Hematopoietic multipotent progenitor cell treated with erythropoietin and hydrocortisone succinate and interleukin-3 and kit ligand, for 15 days (in vitro differentiated cells): ENCODE data around the gene IL9.
"Not testable (repeated sequence)": the region's sequence is repeated elsewhere in the genome, so short reads cannot be mapped to it uniquely, and the experiment has no call there.

ENCODE experiments used
- DNase-seq: peaks from one replicate; pipeline ENCODE4 v3.0.0-alpha.2; 2015; ENCODE audit warnings: low spot score

IL9 gene

DNA sequence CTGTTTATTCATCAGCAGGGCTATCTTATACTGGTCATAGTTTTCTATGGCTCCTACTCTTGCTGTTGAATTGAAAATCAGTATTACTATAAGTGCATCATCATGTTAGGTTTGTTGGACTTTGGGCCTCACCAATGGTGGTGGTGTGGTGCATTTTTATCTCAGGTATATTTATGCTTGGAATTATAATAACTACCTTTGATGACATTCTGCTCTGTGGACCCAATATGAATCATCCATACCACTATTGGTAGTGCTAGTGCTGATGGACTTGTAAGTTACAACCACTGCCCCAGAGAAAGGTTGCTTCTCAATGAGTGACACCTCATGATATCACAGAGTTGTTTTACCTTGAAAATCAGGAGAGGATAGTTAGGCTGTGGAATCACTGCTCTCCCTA is 28.0 kb downstream of the IL9 start:
- no peak for DNase-seq

DNA sequence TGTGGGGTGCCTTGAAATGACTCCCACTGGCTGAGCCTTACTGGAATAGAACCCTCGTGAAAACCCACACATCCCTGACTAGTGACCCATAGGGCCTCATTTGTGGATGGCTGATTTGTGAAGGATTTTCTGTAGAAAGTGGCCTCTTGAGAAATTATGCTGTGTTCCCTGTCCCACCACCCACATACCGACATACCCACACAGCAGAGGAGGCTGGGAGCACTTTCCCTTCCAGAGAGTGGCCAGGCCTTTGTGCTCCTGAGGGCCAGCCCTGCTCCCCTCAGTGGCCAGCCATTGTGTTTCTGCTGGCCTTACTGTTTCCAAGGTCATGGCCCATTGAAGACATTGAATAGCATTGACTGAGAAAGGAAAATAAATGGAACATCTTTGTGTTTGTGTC is 29.6 kb downstream of the IL9 start:
- DNase-seq: no peak

DNA sequence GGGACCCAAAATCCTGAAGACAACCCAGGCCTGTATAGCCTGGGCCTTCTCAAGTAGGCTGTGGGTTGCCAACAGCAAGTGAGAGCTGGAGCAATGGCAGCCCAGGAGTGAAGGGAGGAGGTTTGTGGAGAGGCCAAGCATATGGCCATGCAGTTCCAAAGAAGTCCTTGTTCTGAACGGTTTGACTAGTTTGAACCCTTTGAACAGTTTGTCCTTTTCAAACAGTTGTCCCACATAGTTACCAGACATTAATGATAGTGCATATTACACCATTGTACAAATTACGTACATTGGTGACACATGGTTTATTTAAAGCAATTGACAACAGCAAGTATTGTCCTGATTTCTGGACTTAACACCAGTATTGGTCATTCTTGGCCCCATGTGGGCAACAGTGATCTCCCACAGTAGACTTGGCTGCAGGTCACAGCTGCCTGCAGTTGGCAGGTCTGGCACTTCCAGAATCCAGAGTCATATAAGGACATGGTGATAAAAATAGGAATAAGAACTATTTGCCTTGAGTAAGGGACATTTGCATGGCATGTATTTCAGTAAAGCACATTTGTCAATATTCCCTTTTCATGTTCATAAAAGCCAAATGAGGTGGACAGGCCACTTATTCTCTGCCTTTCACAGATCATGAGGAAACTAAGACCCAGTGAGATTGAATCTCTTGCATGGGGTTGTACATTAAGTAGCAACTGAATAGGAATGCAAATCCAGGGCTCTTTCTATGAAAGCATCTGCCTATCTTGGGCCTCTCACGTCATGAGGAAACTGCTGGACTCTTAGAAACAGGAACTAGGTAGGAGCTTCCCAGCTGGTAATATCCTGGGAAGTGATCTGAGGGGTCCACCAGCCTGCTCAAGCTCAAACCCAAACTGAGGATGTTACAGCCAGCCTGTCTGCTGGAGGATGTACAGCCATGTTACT is 30.9 kb downstream of the IL9 start:
- DNase-seq: no peak

DNA sequence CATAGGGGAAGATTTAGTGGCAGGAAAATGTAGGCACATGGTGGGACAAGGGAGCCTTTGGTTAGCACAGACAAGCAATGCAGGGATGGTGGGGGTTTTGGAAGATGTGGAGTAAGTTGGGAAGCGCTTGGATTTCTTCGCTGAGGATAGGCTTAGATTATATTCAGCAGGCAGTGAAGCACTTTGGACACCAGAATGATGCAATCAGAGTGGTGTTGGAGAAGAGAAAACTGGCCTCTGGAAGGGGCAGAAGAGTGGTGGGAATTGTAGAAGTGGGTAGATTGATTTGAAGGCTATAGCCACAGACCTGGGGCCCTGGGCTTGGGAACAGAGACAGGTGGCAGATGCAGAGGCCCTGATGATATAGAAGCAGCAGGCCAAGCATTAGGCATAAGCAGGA is 32.9 kb downstream of the IL9 start:
- no peak for DNase-seq

DNA sequence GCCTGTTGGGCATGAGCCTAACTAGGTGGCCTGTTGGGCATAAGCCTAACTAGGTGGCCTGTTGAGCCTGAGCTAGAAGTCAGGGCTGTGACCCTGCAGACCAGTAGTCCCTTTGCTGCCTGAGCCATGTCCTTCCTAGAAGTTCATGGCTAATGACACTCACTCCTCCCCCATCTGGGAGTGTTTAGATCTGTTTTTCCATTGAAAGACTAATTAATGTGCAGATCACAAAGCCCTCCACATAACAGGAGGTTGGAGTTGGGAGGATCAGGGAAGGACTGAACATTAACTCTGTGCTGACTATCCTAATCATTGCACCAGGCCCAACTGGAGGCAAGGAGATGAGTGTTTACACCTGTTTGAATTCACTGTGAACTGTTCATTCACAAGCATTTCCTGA is 33.6 kb downstream of the IL9 start:
- no peak for DNase-seq

DNA sequence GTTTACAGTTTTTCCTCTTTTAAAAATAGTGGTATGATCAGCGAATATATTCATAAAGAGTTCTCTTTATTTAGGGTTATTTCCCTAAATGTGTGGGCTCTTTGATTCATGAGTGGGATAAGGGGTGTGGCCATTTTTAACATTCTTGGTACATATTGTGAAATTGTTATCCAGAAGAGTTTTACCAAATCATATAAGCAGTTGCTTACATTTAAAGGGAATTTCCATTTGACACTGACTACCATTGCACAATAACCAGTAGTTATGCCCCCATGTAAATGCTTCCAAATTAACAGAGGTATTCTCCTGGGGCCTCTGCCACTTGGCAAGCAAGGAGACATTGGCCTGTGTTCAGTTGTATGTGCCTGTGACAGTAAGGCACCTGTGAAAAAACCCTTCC is 34.0 kb downstream of the IL9 start:
- no peak for DNase-seq

DNA sequence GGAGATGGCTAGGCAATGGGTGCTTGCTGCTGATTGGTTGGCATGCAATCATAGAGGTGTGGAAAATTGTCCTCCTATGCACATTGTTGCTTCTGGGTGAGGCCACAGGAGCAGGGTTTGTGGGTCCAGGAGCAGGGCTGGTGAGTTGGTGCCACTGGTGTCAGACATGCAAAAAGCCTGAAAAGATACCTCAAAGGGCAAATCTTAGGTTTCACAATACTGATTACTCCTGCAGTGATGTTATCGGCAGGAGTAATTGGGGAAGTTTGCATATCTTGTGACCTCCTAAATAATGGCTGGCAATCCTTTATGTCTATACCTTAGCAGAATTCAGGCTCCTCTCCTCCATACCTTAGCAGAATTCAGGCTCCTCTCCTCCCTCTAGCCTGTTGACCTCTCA is 36.0 kb downstream of the IL9 start:
- no peak for DNase-seq

DNA sequence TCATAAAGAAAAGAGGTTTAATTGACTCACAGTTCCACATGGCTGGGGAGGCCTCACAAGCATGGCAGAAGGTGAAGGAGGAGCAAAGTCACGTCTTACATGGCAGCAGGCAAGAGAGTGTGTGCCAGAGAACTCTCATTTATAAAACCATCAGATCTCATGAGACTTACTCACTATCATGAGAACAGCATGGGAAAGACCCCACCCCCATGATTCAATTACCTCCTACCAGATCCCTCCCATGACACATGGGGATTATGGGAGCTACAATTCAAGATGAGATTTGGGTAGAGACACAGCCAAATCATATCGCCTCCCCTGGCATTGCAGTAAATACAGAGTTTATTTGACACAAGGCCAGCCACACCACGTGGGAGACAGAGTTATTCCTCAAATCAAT is 36.5 kb downstream of the IL9 start:
- not testable (repeated sequence) for DNase-seq

DNA sequence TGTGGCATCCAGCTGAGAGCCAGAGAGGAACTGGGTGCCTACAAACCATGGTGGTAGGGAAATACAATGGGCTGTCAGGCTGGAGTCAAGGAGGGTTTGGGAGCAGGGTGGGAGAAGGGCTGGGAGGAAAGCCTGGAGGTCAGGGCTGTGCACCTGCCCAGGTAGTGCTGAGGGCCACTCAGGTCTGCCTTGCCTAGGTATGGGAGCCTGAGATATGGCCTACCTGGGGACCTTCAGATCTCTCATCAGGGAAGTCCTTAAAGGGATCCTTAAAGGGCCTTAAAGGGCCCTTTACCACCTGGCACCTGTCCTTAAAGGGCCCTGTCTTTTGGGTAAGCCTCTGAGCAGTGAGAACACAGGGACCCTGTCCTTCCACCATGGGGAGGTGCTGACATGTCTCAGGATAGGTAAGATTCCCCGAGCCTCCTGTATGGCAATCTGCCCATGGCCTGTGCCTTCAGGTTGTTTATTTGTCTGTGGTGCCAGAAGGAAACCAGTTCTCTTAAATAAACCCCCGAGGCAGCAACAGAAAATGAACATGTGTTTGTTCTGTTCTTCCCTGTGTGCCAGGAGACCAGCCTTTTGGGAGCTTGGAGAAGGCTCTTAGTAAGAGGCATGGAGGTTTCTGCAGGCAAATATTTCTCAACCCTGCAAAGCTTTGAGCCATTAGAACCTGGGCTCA is 37.9 kb downstream of the IL9 start:
- DNase-seq: no peak

DNA sequence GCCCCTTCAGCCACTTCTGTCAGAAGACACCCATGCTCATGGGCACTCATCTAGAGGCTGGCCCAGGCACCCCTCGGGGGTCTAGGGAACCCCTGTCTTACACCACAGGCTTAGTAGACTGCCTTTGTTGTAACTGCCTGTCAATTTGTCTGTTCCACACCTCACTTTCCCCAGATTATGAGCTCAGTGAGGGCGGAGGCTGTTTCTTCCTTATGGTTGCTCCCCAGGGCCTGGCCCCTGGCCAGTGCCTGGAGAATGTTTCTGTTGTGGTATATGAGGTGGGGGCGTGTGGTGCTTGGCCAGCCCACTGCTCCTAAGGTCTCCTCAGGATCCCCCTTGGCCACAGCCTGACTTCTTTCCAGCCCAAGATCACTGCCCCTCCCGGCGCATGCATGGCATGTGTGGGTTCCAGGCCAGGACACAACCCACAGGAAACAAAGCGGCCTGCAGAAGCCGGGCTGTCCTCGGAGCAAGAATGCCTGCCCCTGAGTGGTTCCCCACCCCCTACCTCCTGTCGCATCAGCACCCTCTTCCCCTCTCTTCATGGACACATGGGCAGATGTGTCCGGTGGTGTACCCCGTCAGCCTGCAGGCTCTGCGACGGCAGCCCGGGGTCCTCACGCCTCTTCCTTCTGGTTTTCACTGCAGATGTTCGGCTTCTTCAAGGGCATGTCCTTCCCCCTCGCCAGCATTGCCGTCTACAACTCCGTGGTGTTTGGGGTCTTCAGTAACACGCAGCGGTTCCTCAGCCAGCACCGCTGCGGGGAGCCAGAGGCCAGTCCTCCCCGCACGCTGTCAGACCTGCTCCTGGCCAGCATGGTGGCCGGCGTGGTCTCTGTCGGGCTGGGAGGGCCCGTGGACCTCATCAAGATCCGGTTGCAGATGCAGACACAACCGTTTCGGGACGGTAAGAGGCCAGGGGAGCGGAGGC is 43.5 kb downstream of the IL9 start:
- no peak for DNase-seq

DNA sequence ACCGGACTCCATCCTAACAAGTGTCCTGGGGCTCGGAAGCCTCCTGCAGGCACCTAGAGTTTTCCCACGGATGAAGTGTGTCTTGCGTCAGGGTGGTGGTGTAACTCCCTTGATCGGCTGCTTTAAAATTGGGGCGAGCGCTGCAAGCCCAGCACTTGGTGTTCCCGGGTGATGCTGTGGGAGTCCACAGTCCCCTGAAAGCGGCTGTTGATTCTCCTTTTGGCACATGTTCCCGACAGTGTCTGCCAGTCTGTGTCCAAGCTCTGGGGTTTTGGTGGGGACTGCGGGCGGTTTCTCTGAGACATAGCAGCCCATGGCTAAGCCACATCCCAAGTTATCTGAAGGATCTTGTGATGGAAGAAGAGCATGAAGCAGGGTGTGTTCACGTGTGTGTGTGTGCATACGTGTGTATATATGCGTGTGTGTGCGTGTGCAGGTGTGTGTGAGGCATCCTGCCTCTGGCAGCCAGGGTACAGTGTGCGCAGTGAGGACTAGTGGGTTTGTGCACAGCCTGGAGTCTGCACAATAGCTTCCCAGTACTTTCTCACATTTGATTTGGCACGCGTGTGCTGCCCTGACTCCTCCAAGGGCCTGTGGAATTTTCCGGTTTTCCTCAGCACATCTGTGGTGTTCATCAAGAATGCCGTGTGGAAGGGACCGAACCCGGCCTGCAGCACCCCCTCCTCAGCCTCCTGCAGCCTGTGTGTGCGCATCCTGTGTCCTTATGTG is 44.3 kb downstream of the IL9 start:
- no peak for DNase-seq

DNA sequence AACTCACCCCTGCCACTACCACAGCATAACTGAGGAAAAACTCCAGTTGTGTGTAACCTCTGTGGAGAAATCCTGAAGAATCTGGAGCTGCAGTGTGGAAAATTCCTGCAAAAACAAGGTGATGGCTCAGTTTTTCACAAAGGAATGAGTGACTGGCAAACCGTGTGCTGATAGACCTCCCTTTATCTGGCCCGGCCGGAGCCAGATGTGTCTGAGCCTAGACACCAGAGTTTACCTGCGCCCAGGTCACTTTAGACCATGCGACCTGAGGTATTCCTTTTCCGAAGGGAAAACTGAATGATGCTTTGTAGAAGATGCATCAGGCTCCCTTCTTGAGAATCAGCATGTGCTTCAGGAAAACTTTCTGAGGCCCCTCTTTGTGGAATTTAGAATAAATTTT is 45.0 kb downstream of the IL9 start:
- no peak for DNase-seq

DNA sequence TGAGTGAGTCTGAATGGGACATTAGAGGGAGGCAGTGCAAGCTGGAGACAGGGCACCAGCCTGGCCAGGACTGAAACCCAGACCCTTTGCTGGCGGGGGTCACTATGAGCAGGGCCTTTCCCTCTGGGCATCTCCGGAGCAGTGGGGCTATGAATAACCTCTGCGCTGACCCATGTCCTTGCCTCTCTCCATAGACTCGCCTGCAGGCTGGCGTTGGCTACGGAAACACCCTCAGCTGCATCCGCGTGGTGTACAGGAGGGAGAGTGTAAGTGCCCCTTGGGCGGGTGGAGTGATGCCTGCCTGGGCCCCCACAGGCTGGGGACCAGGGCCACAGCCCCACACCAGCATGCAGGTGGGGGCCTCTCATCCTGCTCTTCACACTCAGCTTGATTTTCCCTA is 45.4 kb downstream of the IL9 start:
- DNase-seq: no peak

DNA sequence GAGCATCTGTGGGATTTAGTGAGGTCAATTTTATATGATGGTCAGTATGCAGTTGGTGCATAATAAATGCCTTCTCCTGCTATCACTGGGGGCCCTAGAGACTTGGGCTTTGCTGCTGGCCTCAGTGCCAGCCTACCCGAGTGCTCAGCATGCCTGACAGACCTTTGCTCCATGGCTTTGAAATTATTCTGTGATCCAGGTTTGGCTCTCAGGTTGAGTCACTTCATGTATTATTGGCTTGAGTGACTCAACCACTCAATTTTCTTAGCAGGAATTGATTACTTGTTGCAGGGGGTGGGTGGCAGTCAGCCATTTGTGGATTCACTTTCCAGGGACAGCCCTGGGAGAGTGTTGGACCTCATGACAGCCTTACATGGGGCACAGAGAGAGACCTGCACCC is 47.7 kb downstream of the IL9 start:
- DNase-seq: no peak

DNA sequence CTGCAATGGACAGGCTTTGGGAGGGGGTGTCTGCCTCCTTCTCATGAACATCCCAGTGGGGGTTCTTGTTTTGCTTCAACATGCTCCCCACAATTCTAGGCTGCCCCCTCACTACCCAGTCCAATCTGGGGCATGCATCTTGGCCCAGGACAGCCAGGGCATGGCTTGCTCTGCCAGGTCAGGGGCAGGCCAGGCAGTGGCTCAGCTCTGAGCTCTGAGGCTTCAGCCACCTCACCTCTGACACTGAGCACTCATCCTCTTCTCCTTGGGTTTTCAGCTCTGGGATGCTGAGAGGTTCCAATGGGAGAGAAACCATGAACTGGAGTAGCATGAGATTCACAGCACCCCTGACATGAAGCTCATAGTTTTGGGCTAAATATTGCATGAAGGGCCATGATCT is 49.3 kb downstream of the IL9 start:
- DNase-seq: no peak

DNA sequence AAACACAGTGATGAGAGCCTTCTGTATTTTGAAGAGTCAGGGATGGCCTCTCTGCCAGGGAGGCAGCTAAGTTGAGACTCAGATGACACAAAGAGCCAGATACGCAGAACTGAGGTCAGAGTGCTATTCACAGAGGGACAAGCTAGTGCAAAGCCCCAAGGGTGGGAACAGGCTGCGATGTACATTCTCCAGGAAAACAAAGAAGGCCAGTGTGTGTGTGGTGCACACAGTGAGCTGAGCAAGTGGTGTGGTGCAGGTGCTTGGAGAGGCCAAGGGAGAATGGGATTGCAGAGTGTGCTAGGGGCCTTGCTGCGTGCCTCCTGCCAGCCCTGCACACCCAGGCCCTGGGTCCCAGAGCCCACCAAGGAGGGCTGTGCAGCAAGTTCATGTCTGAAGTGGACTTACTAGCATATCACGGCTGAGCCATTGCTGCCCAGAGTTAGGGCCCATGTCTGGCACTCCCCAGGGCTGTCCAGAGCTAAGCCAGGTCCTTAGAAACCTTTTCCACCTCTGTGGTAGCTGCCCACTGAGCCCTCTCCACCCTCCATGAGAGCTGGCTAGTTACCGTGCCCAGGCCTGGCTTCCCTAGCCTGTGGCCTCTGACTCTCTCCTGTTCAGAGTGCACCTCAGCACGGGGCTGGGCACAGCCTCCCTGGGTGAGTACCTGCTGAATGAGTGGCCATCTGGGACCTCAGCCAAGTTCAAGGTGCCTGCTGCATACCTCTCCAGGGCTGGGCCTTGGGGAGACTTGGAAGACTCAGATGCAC is 51.9 kb downstream of the IL9 start:
- DNase-seq: no peak

DNA sequence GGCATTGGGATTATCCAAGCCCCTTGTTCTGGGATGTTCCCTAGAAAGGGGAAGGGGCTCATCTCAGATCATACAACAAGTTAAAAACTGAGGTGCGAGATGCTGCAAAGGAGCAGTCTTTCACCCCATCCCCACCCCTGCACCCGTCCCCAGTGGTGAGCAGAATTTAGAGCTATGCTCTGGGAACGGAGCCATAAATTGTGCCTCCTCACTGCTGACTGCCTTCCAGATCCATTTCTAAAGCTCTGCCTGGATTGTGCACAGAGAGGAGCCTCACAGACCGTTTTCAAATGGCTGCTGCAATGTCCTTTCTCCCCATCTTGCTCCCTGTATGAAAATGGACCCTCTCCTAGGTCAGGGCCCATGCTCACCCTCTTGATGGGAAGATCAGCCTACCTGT is 52.9 kb downstream of the IL9 start:
- DNase-seq: no peak
